ENCODE measurements around the gene PTPN14.

Gene PTPN14

DNA sequence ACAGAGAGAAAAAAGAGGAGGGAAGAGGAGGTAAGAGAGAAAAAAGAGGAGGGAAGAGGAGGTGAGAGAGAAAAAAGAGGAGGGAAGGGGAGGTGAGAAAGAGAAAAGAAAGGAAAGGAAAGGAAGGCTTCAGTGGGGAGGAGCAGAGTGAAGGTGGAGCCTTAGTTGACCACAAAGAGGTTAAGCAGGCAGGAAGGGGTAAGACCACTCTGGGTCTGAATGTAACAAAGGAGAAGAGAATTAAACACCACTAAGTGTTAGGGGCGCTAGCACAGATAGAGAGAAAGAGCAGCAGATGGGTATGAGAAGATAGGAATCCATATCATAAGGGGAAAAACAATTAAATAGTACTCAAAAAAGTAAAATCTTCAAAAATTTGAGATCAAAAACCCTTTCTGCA lies 6.6 kb downstream of the PTPN14 start:
- H3K36me3 Mint-ChIP-seq (ENCODE audit: insufficient read depth), result no peaks in the 10 kb centered on the region
- H3K4me1 Mint-ChIP-seq, result no peaks in the 10 kb centered on the region
- no peak for DNase-seq (ENCODE audit: low spot score in 2 of 2)
- peaks cover 33% of the 10 kb centered on the region for H3K27me3 Mint-ChIP-seq
- ATAC-seq (replicated peaks; ENCODE audit: extremely low read depth, poor library complexity, severe bottlenecking), result no peak
- no peak overlapping the region for H3K4me3 Mint-ChIP-seq
- no peaks in the 10 kb centered on the region for H3K9me3 Mint-ChIP-seq
- H3K27ac Mint-ChIP-seq (ENCODE audit: low read depth), result no peak overlapping the region

- no peaks in the 10 kb centered on the region for H3K4me1 Mint-ChIP-seq
- no peak overlapping the region for H3K27ac Mint-ChIP-seq (ENCODE audit: low read depth)
- H3K36me3 Mint-ChIP-seq (ENCODE audit: insufficient read depth), result no peaks in the 10 kb centered on the region
- no peaks in the 10 kb centered on the region for H3K9me3 Mint-ChIP-seq
- DNase-seq (ENCODE audit: low spot score in 2 of 2) (no peak), ATAC-seq (replicated peaks; ENCODE audit: extremely low read depth, poor library complexity, severe bottlenecking) (no peak)
- H3K27me3 Mint-ChIP-seq, result peaks cover 10% of the 10 kb centered on the region
- no peak overlapping the region for H3K4me3 Mint-ChIP-seq
These were observed 8.9 kb downstream of the PTPN14 start for GRCh38 chr1:214542275-214543199.

GRCh38 chr1:214541693-214542092 lies 9.7 kb downstream of the PTPN14 start:
- no peaks in the 10 kb centered on the region for H3K4me1 Mint-ChIP-seq
- H3K27me3 Mint-ChIP-seq, result peaks cover 9% of the 10 kb centered on the region
- H3K27ac Mint-ChIP-seq (ENCODE audit: low read depth), result no peak overlapping the region
- no peak overlapping the region for H3K4me3 Mint-ChIP-seq
- DNase-seq (ENCODE audit: low spot score in 2 of 2) (no peak), ATAC-seq (replicated peaks; ENCODE audit: extremely low read depth, poor library complexity, severe bottlenecking) (no peak)
- H3K36me3 Mint-ChIP-seq (ENCODE audit: insufficient read depth), result no peaks in the 10 kb centered on the region
- no peaks in the 10 kb centered on the region for H3K9me3 Mint-ChIP-seq

DNA sequence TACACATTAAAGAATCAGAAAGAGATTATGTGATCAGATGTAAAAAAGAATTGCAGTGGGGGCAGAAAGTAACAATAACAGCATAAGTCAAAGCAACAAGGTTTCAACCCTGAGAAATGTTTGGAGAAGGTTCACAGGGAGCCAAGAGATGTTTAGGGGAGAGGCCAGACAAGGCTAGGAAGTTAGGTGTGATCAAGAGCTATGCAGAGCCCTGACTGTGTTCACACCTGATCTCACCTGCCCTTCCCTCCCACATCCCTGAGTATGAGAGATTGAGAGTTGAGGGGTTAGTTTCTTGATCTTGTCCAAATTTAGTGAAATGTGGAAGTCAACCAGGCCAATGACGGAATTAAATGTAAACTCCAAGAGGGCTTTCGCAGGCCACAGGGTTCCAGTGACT lies 10.2 kb downstream of the PTPN14 start:
- no peak for ATAC-seq (replicated peaks; ENCODE audit: extremely low read depth, poor library complexity, severe bottlenecking)
- H3K4me1 Mint-ChIP-seq, result no peaks in the 10 kb centered on the region
- no peaks in the 10 kb centered on the region for H3K9me3 Mint-ChIP-seq
- H3K27ac Mint-ChIP-seq (ENCODE audit: low read depth), result no peak overlapping the region
- DNase-seq (ENCODE audit: low spot score in 2 of 2), result no peak
- H3K36me3 Mint-ChIP-seq (ENCODE audit: insufficient read depth), result no peaks in the 10 kb centered on the region
- H3K4me3 Mint-ChIP-seq, result no peak overlapping the region
- peaks cover 9% of the 10 kb centered on the region for H3K27me3 Mint-ChIP-seq

DNA sequence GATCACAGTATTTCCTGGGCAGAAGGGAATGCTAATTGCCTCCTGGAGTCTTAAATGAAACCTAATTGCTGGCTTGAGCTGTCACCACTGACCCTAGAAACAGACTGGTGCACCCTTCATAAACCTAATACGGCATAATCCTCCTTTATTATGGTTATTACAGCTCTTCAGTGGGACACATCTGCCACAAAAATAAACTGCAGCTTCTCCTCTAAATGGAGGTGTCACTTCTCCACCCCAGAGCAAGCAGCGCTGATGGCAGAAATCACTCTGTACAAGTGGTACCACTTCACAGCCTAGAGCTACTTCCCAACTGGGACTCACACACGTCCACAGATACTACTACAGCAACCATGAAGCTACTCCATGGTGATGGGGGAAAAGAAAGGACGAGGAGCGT lies 11.1 kb downstream of the PTPN14 start:
- DNase-seq (ENCODE audit: low spot score in 2 of 2), result no peak
- peaks cover 9% of the 10 kb centered on the region for H3K27me3 Mint-ChIP-seq
- H3K36me3 Mint-ChIP-seq (ENCODE audit: insufficient read depth), result no peaks in the 10 kb centered on the region
- ATAC-seq (replicated peaks; ENCODE audit: extremely low read depth, poor library complexity, severe bottlenecking), result no peak
- no peak overlapping the region for H3K4me3 Mint-ChIP-seq
- H3K9me3 Mint-ChIP-seq, result no peaks in the 10 kb centered on the region
- H3K4me1 Mint-ChIP-seq, result no peaks in the 10 kb centered on the region
- no peak overlapping the region for H3K27ac Mint-ChIP-seq (ENCODE audit: low read depth)

- no peak for DNase-seq (ENCODE audit: low spot score in 2 of 2)
- H3K4me1 Mint-ChIP-seq, result no peaks in the 10 kb centered on the region
- H3K36me3 Mint-ChIP-seq (ENCODE audit: insufficient read depth), result no peaks in the 10 kb centered on the region
These were observed 12.9 kb downstream of the PTPN14 start for GRCh38 chr1:214538496-214538895.

GRCh38 chr1:214537872-214538473 lies 13.4 kb downstream of the PTPN14 start:
- DNase-seq (ENCODE audit: low spot score in 2 of 2) (no peak), ATAC-seq (replicated peaks; ENCODE audit: extremely low read depth, poor library complexity, severe bottlenecking) (no peak)
- H3K9me3 Mint-ChIP-seq, result no peaks in the 10 kb centered on the region
- H3K27ac Mint-ChIP-seq (ENCODE audit: low read depth), result no peak overlapping the region
- no peaks in the 10 kb centered on the region for H3K27me3 Mint-ChIP-seq
- H3K4me3 Mint-ChIP-seq, result no peak overlapping the region
- no peaks in the 10 kb centered on the region for H3K36me3 Mint-ChIP-seq (ENCODE audit: insufficient read depth)
- no peaks in the 10 kb centered on the region for H3K4me1 Mint-ChIP-seq

More at GRCh38 chr1:214538496-214538895, 12.9 kb downstream of the PTPN14 start:
- no peaks in the 10 kb centered on the region for H3K27me3 Mint-ChIP-seq
- H3K9me3 Mint-ChIP-seq, result no peaks in the 10 kb centered on the region
- no peak overlapping the region for H3K27ac Mint-ChIP-seq (ENCODE audit: low read depth)
- no peak for ATAC-seq (replicated peaks; ENCODE audit: extremely low read depth, poor library complexity, severe bottlenecking)
- no peak overlapping the region for H3K4me3 Mint-ChIP-seq

- Mint-ChIP-seq H3K4me1 (no peaks in the 10 kb centered on the region), H3K4me3 (no peak overlapping the region), H3K36me3 (ENCODE audit: insufficient read depth) (no peaks in the 10 kb centered on the region), H3K9me3 (no peaks in the 10 kb centered on the region), H3K27me3 (peaks cover 7% of the 10 kb centered on the region), H3K27ac (ENCODE audit: low read depth) (no peak overlapping the region)
- no peak for DNase-seq (ENCODE audit: low spot score in 2 of 2)
- no peak for ATAC-seq (replicated peaks; ENCODE audit: extremely low read depth, poor library complexity, severe bottlenecking)
These were observed 14.2 kb downstream of the PTPN14 start for GRCh38 chr1:214537219-214537618.

- ATAC-seq (replicated peaks; ENCODE audit: extremely low read depth, poor library complexity, severe bottlenecking) (no peak), DNase-seq (ENCODE audit: low spot score in 2 of 2) (no peak)
- Mint-ChIP-seq H3K27ac (ENCODE audit: low read depth) (no peak overlapping the region), H3K4me1 (no peaks in the 10 kb centered on the region), H3K9me3 (no peaks in the 10 kb centered on the region), H3K36me3 (ENCODE audit: insufficient read depth) (no peaks in the 10 kb centered on the region), H3K4me3 (no peak overlapping the region), H3K27me3 (peaks cover 23% of the 10 kb centered on the region)
These were observed 19.3 kb downstream of the PTPN14 start for GRCh38 chr1:214532070-214532469.

GRCh38 chr1:214525535-214526019 lies 25.8 kb downstream of the PTPN14 start:
- H3K9me3 Mint-ChIP-seq, result no peaks in the 10 kb centered on the region
- DNase-seq (ENCODE audit: low spot score in 2 of 2), result no peak
- peaks cover 4% of the 10 kb centered on the region for H3K4me1 Mint-ChIP-seq

DNA sequence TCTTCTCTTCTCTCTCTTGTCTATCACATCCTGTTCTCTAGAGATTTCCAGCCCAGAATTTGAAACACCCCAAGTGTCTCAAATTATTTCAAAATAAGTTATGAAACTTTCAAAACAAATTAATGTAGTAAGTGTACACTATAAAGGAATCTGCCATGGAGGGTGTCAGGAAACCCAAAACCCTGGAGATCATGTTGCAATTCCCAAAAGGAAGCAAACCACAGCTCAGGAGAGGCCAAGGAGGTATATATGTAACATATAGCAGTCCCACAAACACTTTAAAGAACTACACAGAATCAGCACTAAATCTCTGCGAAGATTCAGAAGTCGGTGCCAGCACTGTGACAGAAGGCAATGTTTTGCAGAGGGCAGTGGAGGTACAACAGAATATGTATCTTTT lies 26.6 kb downstream of the PTPN14 start:
- Mint-ChIP-seq H3K27ac (ENCODE audit: low read depth) (no peak overlapping the region), H3K4me1 (peaks cover 4% of the 10 kb centered on the region), H3K36me3 (ENCODE audit: insufficient read depth) (no peaks in the 10 kb centered on the region), H3K27me3 (peaks cover 36% of the 10 kb centered on the region), H3K9me3 (no peaks in the 10 kb centered on the region), H3K4me3 (no peak overlapping the region)
- ATAC-seq (replicated peaks; ENCODE audit: extremely low read depth, poor library complexity, severe bottlenecking), result no peak
- DNase-seq (ENCODE audit: low spot score in 2 of 2), result no peak

More at GRCh38 chr1:214525535-214526019, 25.8 kb downstream of the PTPN14 start:
- Mint-ChIP-seq H3K36me3 (ENCODE audit: insufficient read depth) (no peaks in the 10 kb centered on the region), H3K27me3 (peaks cover 41% of the 10 kb centered on the region), H3K4me3 (no peak overlapping the region), H3K27ac (ENCODE audit: low read depth) (no peak overlapping the region)
- ATAC-seq (replicated peaks; ENCODE audit: extremely low read depth, poor library complexity, severe bottlenecking), result no peak

- no peak overlapping the region for H3K4me3 Mint-ChIP-seq
- ATAC-seq (replicated peaks; ENCODE audit: extremely low read depth, poor library complexity, severe bottlenecking) (no peak), DNase-seq (ENCODE audit: low spot score in 2 of 2) (no peak)
- H3K27ac Mint-ChIP-seq (ENCODE audit: low read depth), result no peak overlapping the region
- no peaks in the 10 kb centered on the region for H3K9me3 Mint-ChIP-seq
- no peaks in the 10 kb centered on the region for H3K36me3 Mint-ChIP-seq (ENCODE audit: insufficient read depth)
- H3K27me3 Mint-ChIP-seq, result peaks cover 38% of the 10 kb centered on the region
- peaks cover 4% of the 10 kb centered on the region for H3K4me1 Mint-ChIP-seq
These were observed 28.1 kb downstream of the PTPN14 start for GRCh38 chr1:214523124-214523824.
